Activated CD8-positive, alpha-beta T cell treated with anti-CD3 and anti-CD28 coated beads, Interleukin-2, amount 10 ng/mL, durations not matched to agents 7 days and 5 days (primary cell): Measurements from ENCODE around the gene GALNT10. TPM values are rescaled to one million over a fixed set of nuclear protein-coding genes. Genes with fewer than 3 reads are reported as not detected.
A peak's percentile ranks its signal among the peaks of the same experiment; 100 is the strongest.

Experiments
- ATAC-seq: fragments of 150-1000 bp; cut with Tn5 transposase; one replicate; pipeline ENCODE4 v1.10.0; 2021; ENCODE audit warnings: moderate library complexity
- CTCF ChIA-PET: fragments of 350-600 bp; sonication (Branson Sonifier 250); formaldehyde crosslinking; loops from one replicate; lab custom pipeline; 2021; ENCODE audit warnings: antibody characterized with exemption; lab: Charles Lee
- POLR2A ChIA-PET: fragments of 350-600 bp; sonication (Branson Sonifier 250); formaldehyde crosslinking; loops from one replicate; lab custom pipeline; 2021; ENCODE audit warnings: antibody characterized with exemption; lab: Charles Lee
- DNase-seq: peaks from one replicate; pipeline ENCODE4 v3.0.0-alpha.2; 2020
- H3K27ac Mint-ChIP-seq: one replicate; pipeline ENCODE4 v1.8.0; 2021; ENCODE audit warnings: mild to moderate bottlenecking, mixed read lengths
- H3K27me3 Mint-ChIP-seq: one replicate; pipeline ENCODE4 v1.8.0; 2021; ENCODE audit warnings: low read depth, mixed read lengths
- H3K36me3 Mint-ChIP-seq: one replicate; pipeline ENCODE4 v1.8.0; 2021; ENCODE audit warnings: low read depth, mixed read lengths
- H3K4me1 Mint-ChIP-seq: one replicate; pipeline ENCODE4 v1.8.0; 2021; ENCODE audit warnings: low read depth, mixed read lengths
- H3K4me3 Mint-ChIP-seq: one replicate; pipeline ENCODE4 v1.8.0; 2021; ENCODE audit warnings: mild to moderate bottlenecking, mixed read lengths
- H3K9me3 Mint-ChIP-seq: one replicate; pipeline ENCODE4 v1.8.0; 2022; ENCODE audit warnings: mixed read lengths; ENCODE audit not compliant: insufficient read depth
- total RNA-seq, 2 experiments: library from RNA; stranded (reverse); gene quantifications; one replicate each; pipeline ENCODE4 v1.2.3, GENCODE V29; 2021

GALNT10 gene
- total RNA-seq, 2 experiments from 2014 or later, result 21.6 to 23.7 TPM

GRCh38 chr5:154196955-154197652, 6.6 kb downstream of the GALNT10 start:
- Mint-ChIP-seq H3K4me3 (no peak overlapping the region), H3K36me3 (peaks cover 35% of the 10 kb centered on the region), H3K4me1 (peaks cover 62% of the 10 kb centered on the region), H3K27ac (peak overlapping the region; percentile 12), H3K9me3 (no peaks in the 10 kb centered on the region), H3K27me3 (peaks cover 2% of the 10 kb centered on the region)
- ATAC-seq (no peak), DNase-seq (no peak)
- POLR2A ChIA-PET, result interaction anchor here (1.0 to 1.3 kb wide), 3 partner anchors 10 to 159 kb away, joined by 3 to 9 read pairs (median 3); partner anchors contain the start of genes FAM114A2 and MFAP3
- CTCF ChIA-PET, result interaction anchor here (0.6 to 4.7 kb wide), 18 partner anchors 8 to 211 kb away, joined by 3 to 42 read pairs (median 4); no protein-coding TSS in a partner anchor

DNA sequence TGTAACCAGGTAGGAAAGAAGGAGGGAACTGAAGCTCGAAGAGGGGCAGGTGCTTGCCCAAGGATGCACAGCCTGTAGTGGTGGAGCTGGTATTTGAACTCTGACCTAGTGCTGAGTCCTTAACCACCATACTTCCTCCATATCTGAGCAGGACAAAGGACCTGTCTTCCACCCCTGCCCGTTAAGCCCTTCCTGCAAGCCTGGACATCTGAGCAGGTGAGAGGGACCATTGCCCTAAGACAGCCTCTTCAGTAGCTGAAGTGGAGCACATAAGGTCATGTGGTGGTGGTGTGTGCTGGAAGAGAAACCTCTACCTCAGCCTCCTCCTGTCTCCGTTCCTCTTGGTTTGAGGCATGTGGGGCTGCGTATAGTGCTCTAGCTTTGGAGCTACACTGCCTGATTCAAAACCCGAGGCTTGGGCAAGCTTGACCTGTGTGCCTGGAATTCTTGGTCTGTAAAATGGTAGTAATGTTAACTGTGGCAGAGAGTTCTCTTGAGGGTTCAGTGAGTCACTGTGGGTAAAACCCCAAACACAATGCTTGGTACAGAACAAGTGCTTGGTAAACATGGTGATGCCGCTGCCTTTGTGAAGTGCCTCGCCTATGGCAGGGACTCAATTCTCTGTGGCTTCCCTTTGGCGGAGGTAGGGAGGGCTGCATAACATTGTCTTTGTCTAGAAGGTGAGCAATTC, 7.4 kb downstream of the GALNT10 start:
- Mint-ChIP-seq H3K27ac (peak overlapping the region; percentile 86), H3K36me3 (peaks cover 33% of the 10 kb centered on the region), H3K27me3 (no peaks in the 10 kb centered on the region), H3K4me3 (peak overlapping the region; percentile 42), H3K9me3 (no peaks in the 10 kb centered on the region), H3K4me1 (peaks cover 63% of the 10 kb centered on the region)
- ChIA-PET CTCF (interaction anchor here (0.9 to 4.7 kb wide), 12 partner anchors 8 to 211 kb away, joined by 3 to 42 read pairs (median 6); partner anchors contain the start of gene GALNT10), POLR2A (interaction anchor here (0.8 to 1.9 kb wide), 6 partner anchors 8 to 159 kb away, joined by 3 to 13 read pairs (median 3); partner anchors contain the start of genes FAM114A2, GALNT10 and MFAP3)
- peak; percentile 86 for ATAC-seq
- peak; percentile 80 for DNase-seq

DNA sequence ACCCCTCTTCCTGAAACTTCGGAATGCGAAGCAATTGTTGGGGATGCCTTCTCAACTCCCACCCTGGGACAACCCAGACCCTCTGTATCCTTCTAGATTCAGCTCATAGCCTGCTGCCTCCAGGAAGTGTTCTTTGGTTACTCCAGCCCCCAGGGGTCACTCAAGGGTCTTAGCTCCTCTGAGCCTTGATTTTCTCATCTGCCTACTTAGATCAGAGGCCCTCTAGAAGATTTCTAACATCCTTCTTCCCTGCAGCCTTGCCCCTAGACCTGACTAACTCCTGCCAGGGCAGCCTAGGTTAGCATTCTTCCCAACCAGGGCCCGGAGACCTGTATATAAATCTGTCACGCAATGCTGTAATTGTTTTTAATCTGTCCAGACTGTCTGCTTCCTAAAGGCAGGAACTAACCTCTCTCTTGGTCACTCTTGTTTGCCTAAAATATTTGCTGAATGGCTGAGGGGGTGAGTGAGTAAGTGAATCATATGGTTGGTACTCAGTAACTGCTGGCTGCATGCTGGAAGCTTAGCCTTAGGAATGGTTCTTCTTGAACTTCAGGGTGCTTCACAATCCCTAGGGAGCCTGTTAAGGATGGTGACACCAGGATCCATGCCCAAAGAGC, 8.2 kb downstream of the GALNT10 start:
- DNase-seq (no peak), ATAC-seq (no peak)
- Mint-ChIP-seq H3K27ac (peak overlapping the region; percentile 86), H3K36me3 (peaks cover 28% of the 10 kb centered on the region), H3K9me3 (no peaks in the 10 kb centered on the region), H3K27me3 (no peaks in the 10 kb centered on the region), H3K4me1 (peaks cover 66% of the 10 kb centered on the region), H3K4me3 (peak overlapping the region; percentile 20)
- ChIA-PET CTCF (interaction anchor here (0.8 to 4.7 kb wide), 9 partner anchors 9 to 206 kb away, joined by 3 to 42 read pairs (median 4); partner anchors contain the start of gene GALNT10), POLR2A (interaction anchor here (1.0 to 1.9 kb wide), 2 partner anchors 9 to 72 kb away, joined by 3 to 13 read pairs; partner anchors contain the start of gene GALNT10)

DNA sequence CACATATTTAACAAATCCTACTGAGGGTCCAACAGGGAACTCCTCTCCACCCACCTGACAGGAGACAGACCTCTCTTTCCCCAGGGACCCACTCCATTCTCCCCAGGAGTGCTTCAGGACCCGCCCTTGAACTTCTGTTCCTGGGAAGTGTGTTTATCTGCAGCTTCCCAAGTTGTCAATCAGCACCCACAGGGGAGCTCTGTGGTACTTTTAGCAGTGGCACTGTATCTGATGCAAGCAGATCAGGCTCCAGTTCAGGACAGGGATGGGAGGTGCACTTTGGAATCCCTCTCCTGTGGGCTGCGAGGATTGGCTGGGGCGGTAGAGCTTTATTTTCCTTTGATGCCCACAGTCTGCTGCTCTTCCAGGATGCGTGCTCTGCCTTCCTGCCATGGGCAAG, 8.7 kb downstream of the GALNT10 start:
- POLR2A ChIA-PET, result interaction anchor here (1.9 kb wide), 1 partner anchor 9 kb away, joined by 13 read pairs; the partner anchor contains the start of gene GALNT10
- Mint-ChIP-seq H3K27ac (peak overlapping the region; percentile 86), H3K36me3 (peaks cover 28% of the 10 kb centered on the region), H3K4me3 (no peak overlapping the region), H3K4me1 (peaks cover 69% of the 10 kb centered on the region), H3K27me3 (no peaks in the 10 kb centered on the region), H3K9me3 (no peaks in the 10 kb centered on the region)
- DNase-seq (no peak), ATAC-seq (no peak)
- CTCF ChIA-PET, result interaction anchor here (0.8 to 4.7 kb wide), 7 partner anchors 10 to 206 kb away, joined by 3 to 42 read pairs (median 5); no protein-coding TSS in a partner anchor

- H3K27me3 Mint-ChIP-seq, result no peaks in the 10 kb centered on the region
- H3K27ac Mint-ChIP-seq, result peak overlapping the region; percentile 86
- no peak for ATAC-seq
- DNase-seq, result no peak
- H3K4me3 Mint-ChIP-seq, result no peak overlapping the region
- H3K36me3 Mint-ChIP-seq, result peaks cover 28% of the 10 kb centered on the region
- POLR2A ChIA-PET, result interaction anchor here (1.5 to 1.9 kb wide), 2 partner anchors 9 to 10 kb away, joined by 10 to 13 read pairs; partner anchors contain the start of gene GALNT10
- CTCF ChIA-PET, result interaction anchor here (0.8 to 4.7 kb wide), 4 partner anchors 10 to 128 kb away, joined by 3 to 41 read pairs (median 3); no protein-coding TSS in a partner anchor
- no peaks in the 10 kb centered on the region for H3K9me3 Mint-ChIP-seq
- H3K4me1 Mint-ChIP-seq, result peaks cover 71% of the 10 kb centered on the region
Measured at GRCh38 chr5:154199671-154200220, 9.2 kb downstream of the GALNT10 start.

- H3K36me3 Mint-ChIP-seq, result peaks cover 25% of the 10 kb centered on the region
- H3K27ac Mint-ChIP-seq, result no peak overlapping the region
- no peaks in the 10 kb centered on the region for H3K9me3 Mint-ChIP-seq
- DNase-seq, result no peak
- peaks cover 71% of the 10 kb centered on the region for H3K4me1 Mint-ChIP-seq
- ATAC-seq, result no peak
- POLR2A ChIA-PET, result interaction anchor here (1.5 kb wide), 1 partner anchor 10 kb away, joined by 10 read pairs; the partner anchor contains the start of gene GALNT10
- no peaks in the 10 kb centered on the region for H3K27me3 Mint-ChIP-seq
- CTCF ChIA-PET, result interaction anchor here (1.0 to 4.7 kb wide), 2 partner anchors 37 to 128 kb away, joined by 3 to 41 read pairs; no protein-coding TSS in a partner anchor
- no peak overlapping the region for H3K4me3 Mint-ChIP-seq
Measured at GRCh38 chr5:154200221-154200620, 9.7 kb downstream of the GALNT10 start.

DNA sequence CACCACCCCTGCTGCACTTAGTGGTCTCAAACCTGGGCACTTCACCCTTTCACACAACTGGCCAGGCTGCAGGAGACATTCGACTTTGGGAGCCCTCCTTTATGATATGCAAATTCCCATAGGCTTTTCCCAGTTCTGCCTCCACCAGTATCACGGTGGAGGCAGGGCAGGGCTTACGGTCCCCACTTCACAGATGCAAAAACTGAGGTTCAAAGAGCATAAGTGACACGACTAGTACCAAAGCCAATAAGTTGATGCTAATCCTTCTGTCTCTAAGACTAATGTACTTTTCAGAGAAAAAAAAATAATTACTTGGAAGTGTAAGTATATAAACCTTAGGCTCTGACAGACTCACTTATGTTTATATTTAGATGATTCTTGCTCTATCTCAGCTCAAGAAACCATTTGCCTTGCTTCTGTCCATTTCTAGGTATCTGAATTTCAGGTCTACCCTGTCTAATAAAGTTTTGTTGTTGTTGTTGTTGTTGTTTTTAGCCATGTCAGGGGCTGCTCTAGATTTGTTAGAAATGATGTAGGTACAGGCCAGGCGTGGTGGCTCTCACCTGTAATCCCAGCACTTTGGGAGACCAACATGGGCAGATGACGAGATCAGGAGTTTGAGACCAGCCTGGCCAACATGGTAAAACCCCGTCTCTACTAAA, 10.7 kb downstream of the GALNT10 start:
- POLR2A ChIA-PET, result interaction anchor here (1.5 to 2.8 kb wide), 2 partner anchors 11 kb away, joined by 10 to 21 read pairs; partner anchors contain the start of gene GALNT10
- Mint-ChIP-seq H3K4me1 (peaks cover 70% of the 10 kb centered on the region), H3K4me3 (no peak overlapping the region), H3K27me3 (no peaks in the 10 kb centered on the region), H3K27ac (no peak overlapping the region), H3K36me3 (peaks cover 22% of the 10 kb centered on the region), H3K9me3 (no peaks in the 10 kb centered on the region)
- CTCF ChIA-PET, result interaction anchor here (1.0 to 1.5 kb wide), 5 partner anchors 21 to 249 kb away, joined by 3 to 4 read pairs (median 3); no protein-coding TSS in a partner anchor
- ATAC-seq (no peak), DNase-seq (no peak)

DNA sequence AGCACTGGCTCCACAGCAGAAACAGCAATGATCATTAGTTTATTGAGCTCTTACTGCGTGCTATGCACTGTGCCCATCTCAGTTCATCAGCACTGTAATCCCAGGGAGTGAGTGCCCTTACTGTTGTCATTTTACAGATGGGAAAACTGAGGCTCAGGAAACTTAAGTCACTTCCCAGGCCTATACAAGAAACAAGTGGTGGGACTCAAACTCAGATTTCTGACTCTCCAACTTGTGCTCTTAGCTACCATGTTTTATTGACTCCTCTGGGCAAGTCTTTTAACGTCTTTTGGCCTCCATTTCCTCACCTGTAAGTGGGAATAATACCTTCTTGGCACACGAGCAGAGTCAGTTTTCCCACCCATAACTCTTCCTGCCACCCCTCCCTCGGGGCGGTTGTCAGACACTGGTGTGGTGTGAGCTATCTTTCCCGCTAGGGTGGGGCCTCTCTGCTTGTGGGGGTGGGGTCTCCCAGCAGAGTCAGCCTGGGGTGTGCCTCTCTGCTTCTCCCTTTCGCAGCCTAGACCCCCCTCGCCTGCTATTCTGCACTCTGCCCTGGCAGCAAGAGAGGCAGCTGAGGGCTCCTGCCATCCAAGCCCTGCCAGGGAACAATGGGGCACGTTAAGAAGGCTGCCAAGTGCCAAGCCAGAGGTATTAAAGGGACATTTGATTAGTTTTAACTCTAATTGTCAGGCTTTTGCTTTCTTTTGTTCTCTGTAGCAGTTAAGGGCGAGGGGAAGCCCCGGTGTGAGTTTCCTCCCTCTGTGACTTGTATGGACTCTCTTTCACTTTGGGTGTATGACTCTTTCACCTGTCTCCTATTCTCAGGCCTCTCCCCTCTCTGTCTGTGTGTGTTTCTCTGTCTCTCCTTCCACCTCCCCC, 12.1 kb downstream of the GALNT10 start:
- Mint-ChIP-seq H3K36me3 (peaks cover 18% of the 10 kb centered on the region), H3K4me1 (peaks cover 58% of the 10 kb centered on the region), H3K27ac (peak overlapping the region; percentile 82), H3K4me3 (peak overlapping the region; percentile 48), H3K9me3 (no peaks in the 10 kb centered on the region), H3K27me3 (no peaks in the 10 kb centered on the region)
- DNase-seq (peak; percentile 60), ATAC-seq (peak; percentile 64)
- POLR2A ChIA-PET, result interaction anchor here (0.7 to 2.8 kb wide), 3 partner anchors 9 to 19 kb away, joined by 3 to 21 read pairs (median 3); partner anchors contain the start of gene GALNT10
- CTCF ChIA-PET, result interaction anchor here (0.8 to 3.0 kb wide), 8 partner anchors 9 to 247 kb away, joined by 3 to 15 read pairs (median 4); partner anchors contain the start of gene GALNT10

GRCh38 chr5:154203798-154204578, 13.5 kb downstream of the GALNT10 start:
- no peaks in the 10 kb centered on the region for H3K27me3 Mint-ChIP-seq
- H3K9me3 Mint-ChIP-seq, result no peaks in the 10 kb centered on the region
- ChIA-PET CTCF (interaction anchor here (1.9 to 3.0 kb wide), 2 partner anchors 8 to 14 kb away, joined by 5 to 15 read pairs; partner anchors contain the start of gene GALNT10), POLR2A (interaction anchor here (0.6 to 2.8 kb wide), 2 partner anchors 14 to 159 kb away, joined by 3 to 21 read pairs; partner anchors contain the start of gene GALNT10)
- peaks cover 12% of the 10 kb centered on the region for H3K36me3 Mint-ChIP-seq
- ATAC-seq, result no peak
- no peak overlapping the region for H3K4me3 Mint-ChIP-seq
- peaks cover 45% of the 10 kb centered on the region for H3K4me1 Mint-ChIP-seq
- no peak for DNase-seq
- peak overlapping the region; percentile 82 for H3K27ac Mint-ChIP-seq
